Keratinocyte (primary cell): Measurements from ENCODE around the gene SLC23A1.

Source experiments
- CTCF ChIP-seq, 3 experiments: IDR thresholded peaks in 1 of 3; conservative IDR thresholded peaks in 1 of 3; optimal IDR thresholded peaks in 1 of 3; 2 replicates in 2 of 3; 3 replicates in 1 of 3; pipeline versions ENCODE3 to v1.5.1; 2011; ENCODE audit warnings: low read length in 3 of 3, mild to moderate bottlenecking in 3 of 3, moderate library complexity in 2 of 3, control low read depth in 1 of 3, inconsistent platforms in 1 of 3; ENCODE audit not compliant: insufficient read depth in 2 of 3; ENCODE audit errors: extremely low read depth in 1 of 3
- EZH2 ChIP-seq: IDR thresholded peaks from one replicate; pipeline ENCODE4 v1.6.1; 2012; ENCODE audit warnings: inconsistent platforms, mild to moderate bottlenecking, low read length, moderate library complexity

- TF ChIP-seq CTCF (optimal IDR thresholded peaks at IDR 0.05 in 1 of 3, IDR thresholded peaks at IDR 0.05 in 1 of 3, conservative IDR thresholded peaks at IDR 0.05 in 1 of 3; ENCODE audit: extremely low read depth in 1 of 3, insufficient read depth in 2 of 3, low read length in 3 of 3) (no peak), EZH2 (no peak)
Observed at GRCh38 chr5:139369181-139369580, 13.9 kb downstream of the SLC23A1 start.
